HL-60 (cell line): ENCODE results near the gene SYTL2.

Source experiments
- DNase-seq, 2 experiments: peaks; one replicate each; pipeline ENCODE4 v3.0.0-alpha.2; 2010 to 2020; ENCODE audit warnings: low read depth in 1 of 2, low spot score in 1 of 2
- H3K27ac ChIP-seq: fragments of 250-450 bp; sonication (Bioruptor Pico); replicated peaks from 2 replicates; pipeline ENCODE4 v1.5.1; 2020; ENCODE audit warnings: mild to moderate bottlenecking, moderate library complexity
- H3K27me3 ChIP-seq: fragments of 250-450 bp; sonication (Bioruptor Pico); 2 replicates; pipeline ENCODE4 v1.5.1; 2021; ENCODE audit warnings: mild to moderate bottlenecking, moderate library complexity; ENCODE audit not compliant: insufficient read depth, poor library complexity, severe bottlenecking
- H3K4me3 ChIP-seq: replicated peaks from 2 replicates; pipeline ENCODE4 v1.5.1; 2011; ENCODE audit warnings: mild to moderate bottlenecking, control low read depth, low read length; ENCODE audit not compliant: insufficient read depth
- GABPA ChIP-seq: IDR thresholded peaks from 2 replicates; pipeline ENCODE4 v1.6.1; 2012; ENCODE audit warnings: low read depth
- POLR2AphosphoS5 ChIP-seq: IDR thresholded peaks from 2 replicates; pipeline ENCODE4 v1.6.1; 2012; ENCODE audit warnings: low read depth
- SPI1 ChIP-seq: IDR thresholded peaks from 2 replicates; pipeline ENCODE4 v1.6.1; 2012; ENCODE audit warnings: low read depth, mild to moderate bottlenecking, borderline replicate concordance
- TF ChIP-seq, protein P1 (sequence below): IDR thresholded peaks from 2 replicates; pipeline ENCODE4 v1.6.1; 2012; ENCODE audit warnings: low read depth; ENCODE audit not compliant: insufficient replicate concordance
- TF ChIP-seq, protein P2 (sequence below): IDR thresholded peaks from one replicate; pipeline ENCODE4 v1.5.1; 2011; ENCODE audit warnings: low read length, control low read depth, inconsistent platforms; ENCODE audit not compliant: insufficient read depth

The SYTL2 gene

DNA sequence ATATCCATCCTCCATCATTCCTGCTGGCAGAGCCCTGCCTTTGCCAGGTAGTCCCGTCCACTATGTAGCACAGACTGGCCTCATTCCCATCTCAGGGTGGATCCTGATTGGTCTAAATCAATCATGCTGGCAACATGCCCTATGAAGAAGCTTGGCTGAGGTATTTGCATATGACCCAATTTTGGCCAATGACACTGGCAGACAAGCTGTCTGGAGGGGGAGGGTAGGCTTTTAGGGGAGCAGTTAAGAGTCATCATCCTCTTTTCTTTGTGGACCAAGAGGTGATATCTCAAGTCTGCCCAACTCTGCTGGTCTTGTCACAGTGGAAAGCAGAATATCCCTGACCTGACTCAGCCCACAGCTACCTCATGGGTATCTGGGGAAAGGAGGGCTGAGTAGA lies 130.0 kb downstream of the SYTL2 start:
- TF ChIP-seq SPI1 (no peak), POLR2AphosphoS5 (no peak), GABPA (no peak)
- TF ChIP-seq, protein P1, sequence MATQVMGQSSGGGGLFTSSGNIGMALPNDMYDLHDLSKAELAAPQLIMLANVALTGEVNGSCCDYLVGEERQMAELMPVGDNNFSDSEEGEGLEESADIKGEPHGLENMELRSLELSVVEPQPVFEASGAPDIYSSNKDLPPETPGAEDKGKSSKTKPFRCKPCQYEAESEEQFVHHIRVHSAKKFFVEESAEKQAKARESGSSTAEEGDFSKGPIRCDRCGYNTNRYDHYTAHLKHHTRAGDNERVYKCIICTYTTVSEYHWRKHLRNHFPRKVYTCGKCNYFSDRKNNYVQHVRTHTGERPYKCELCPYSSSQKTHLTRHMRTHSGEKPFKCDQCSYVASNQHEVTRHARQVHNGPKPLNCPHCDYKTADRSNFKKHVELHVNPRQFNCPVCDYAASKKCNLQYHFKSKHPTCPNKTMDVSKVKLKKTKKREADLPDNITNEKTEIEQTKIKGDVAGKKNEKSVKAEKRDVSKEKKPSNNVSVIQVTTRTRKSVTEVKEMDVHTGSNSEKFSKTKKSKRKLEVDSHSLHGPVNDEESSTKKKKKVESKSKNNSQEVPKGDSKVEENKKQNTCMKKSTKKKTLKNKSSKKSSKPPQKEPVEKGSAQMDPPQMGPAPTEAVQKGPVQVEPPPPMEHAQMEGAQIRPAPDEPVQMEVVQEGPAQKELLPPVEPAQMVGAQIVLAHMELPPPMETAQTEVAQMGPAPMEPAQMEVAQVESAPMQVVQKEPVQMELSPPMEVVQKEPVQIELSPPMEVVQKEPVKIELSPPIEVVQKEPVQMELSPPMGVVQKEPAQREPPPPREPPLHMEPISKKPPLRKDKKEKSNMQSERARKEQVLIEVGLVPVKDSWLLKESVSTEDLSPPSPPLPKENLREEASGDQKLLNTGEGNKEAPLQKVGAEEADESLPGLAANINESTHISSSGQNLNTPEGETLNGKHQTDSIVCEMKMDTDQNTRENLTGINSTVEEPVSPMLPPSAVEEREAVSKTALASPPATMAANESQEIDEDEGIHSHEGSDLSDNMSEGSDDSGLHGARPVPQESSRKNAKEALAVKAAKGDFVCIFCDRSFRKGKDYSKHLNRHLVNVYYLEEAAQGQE = no peak
- TF ChIP-seq, protein P2, sequence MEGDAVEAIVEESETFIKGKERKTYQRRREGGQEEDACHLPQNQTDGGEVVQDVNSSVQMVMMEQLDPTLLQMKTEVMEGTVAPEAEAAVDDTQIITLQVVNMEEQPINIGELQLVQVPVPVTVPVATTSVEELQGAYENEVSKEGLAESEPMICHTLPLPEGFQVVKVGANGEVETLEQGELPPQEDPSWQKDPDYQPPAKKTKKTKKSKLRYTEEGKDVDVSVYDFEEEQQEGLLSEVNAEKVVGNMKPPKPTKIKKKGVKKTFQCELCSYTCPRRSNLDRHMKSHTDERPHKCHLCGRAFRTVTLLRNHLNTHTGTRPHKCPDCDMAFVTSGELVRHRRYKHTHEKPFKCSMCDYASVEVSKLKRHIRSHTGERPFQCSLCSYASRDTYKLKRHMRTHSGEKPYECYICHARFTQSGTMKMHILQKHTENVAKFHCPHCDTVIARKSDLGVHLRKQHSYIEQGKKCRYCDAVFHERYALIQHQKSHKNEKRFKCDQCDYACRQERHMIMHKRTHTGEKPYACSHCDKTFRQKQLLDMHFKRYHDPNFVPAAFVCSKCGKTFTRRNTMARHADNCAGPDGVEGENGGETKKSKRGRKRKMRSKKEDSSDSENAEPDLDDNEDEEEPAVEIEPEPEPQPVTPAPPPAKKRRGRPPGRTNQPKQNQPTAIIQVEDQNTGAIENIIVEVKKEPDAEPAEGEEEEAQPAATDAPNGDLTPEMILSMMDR = no peak
- DNase-seq = no peak
- H3K27me3 ChIP-seq = no peaks in the 10 kb centered on the region
- H3K4me3 ChIP-seq = no peak overlapping the region
- no peak overlapping the region for H3K27ac ChIP-seq

DNA sequence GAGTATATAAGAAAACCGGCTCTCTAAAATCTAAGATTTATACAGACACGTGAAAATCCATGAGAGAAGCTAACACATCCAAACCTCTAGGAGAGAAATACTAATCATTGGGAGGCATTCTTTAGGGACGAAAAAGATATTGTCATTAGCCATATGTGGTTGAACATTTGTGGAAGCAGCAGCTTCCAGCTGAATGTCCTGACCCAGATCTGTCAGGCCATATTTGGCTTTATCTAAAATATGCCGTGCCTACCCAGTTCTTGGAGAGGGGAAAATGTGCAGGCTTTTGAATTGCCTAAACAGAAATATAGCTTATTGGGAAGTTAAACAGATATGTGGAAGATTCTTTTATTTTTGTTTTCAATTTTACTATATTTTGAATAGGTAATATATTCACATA lies 131.4 kb downstream of the SYTL2 start:
- no peak overlapping the region for H3K27ac ChIP-seq
- no peak for DNase-seq
- H3K4me3 ChIP-seq = no peak overlapping the region
- no peaks in the 10 kb centered on the region for H3K27me3 ChIP-seq
- TF ChIP-seq, protein P1 = no peak
- TF ChIP-seq, protein P2 = no peak
- TF ChIP-seq GABPA (no peak), POLR2AphosphoS5 (no peak), SPI1 (no peak)

DNA sequence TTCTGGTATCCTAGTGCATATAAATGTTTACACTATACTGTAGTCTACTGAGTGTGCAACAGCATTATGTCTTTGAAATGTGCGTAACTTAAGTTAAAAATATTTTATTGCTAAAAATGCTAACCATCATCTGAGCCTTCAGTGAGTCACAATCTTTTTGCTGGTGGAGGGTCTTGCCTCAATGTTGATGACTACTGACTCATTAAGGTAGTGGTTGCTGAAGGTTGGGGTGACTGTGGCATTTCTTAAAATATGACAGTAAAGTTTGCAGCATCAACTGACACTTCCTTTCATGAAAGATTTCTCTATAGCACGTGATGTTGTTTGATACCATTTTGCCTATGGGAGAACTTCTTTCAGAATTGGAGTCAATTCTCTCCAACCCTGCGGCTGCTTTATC lies 137.5 kb downstream of the SYTL2 start:
- Histone ChIP-seq H3K27ac (no peak overlapping the region), H3K4me3 (no peak overlapping the region), H3K27me3 (no peaks in the 10 kb centered on the region)
- TF ChIP-seq POLR2AphosphoS5 (no peak), SPI1 (no peak), GABPA (no peak)
- TF ChIP-seq, protein P2 = no peak
- TF ChIP-seq, protein P1 = no peak
- DNase-seq = no peak
